ENCODE data around the gene ABI2.
A peak's percentile ranks its signal among the peaks of the same experiment; 100 is the strongest.
"Not testable (repeated sequence)": the region's sequence is repeated elsewhere in the genome, so short reads cannot be mapped to it uniquely, and the experiment has no call there.

The ABI2 gene

GRCh38 chr2:203301667-203302066 is 26.5 kb upstream of the ABI2 start:
- in situ Hi-C loops (cut with HindIII; ENCODE audit: low pct_ligation_motif_present, low sequenced_read_pairs) = no loop called here
- Histone ChIP-seq H3K4me3 (ENCODE audit: low read depth, low read length) (no peak overlapping the region), H3K27ac (peak overlapping the region; percentile 74), H3K27me3 (replicated peaks) (no peaks in the 10 kb centered on the region), H3K36me3 (replicated peaks) (no peaks in the 10 kb centered on the region)
- no peak for DNase-seq
- no peak for TF ChIP-seq CTCF (IDR thresholded peaks at IDR 0.05; ENCODE audit: low read depth, low read length, missing control alignments)

GRCh38 chr2:203302586-203302985 is 25.6 kb upstream of the ABI2 start:
- H3K4me3 ChIP-seq (ENCODE audit: low read depth, low read length); H3K27me3 ChIP-seq (replicated peaks); H3K36me3 ChIP-seq (replicated peaks); in situ Hi-C loops (cut with HindIII; ENCODE audit: low pct_ligation_motif_present, low sequenced_read_pairs): not testable (repeated sequence)
- peak overlapping the region; percentile 74 for H3K27ac ChIP-seq
- DNase-seq = peak; percentile 67

- Histone ChIP-seq H3K4me3 (ENCODE audit: low read depth, low read length) (no peak overlapping the region), H3K27me3 (replicated peaks) (no peaks in the 10 kb centered on the region), H3K36me3 (replicated peaks) (no peaks in the 10 kb centered on the region), H3K27ac (no peak overlapping the region)
- DNase-seq = no peak
- in situ Hi-C loops (cut with HindIII; ENCODE audit: low pct_ligation_motif_present, low sequenced_read_pairs) = no loop called here
- no peak for TF ChIP-seq CTCF (IDR thresholded peaks at IDR 0.05; ENCODE audit: low read depth, low read length, missing control alignments)
These were observed 17.3 kb upstream of the ABI2 start for GRCh38 chr2:203310688-203311436.

GRCh38 chr2:203326356-203326755 is 1.8 kb upstream of the ABI2 start:
- no peak for TF ChIP-seq CTCF (IDR thresholded peaks at IDR 0.05; ENCODE audit: low read depth, low read length, missing control alignments)
- H3K36me3 ChIP-seq (replicated peaks) = no peaks in the 10 kb centered on the region

GRCh38 chr2:203327582-203327900 is 653 bp upstream of the ABI2 start:
- Histone ChIP-seq H3K27ac (peak overlapping the region; percentile 68), H3K4me3 (ENCODE audit: low read depth, low read length) (peak overlapping the region; percentile 83), H3K27me3 (replicated peaks) (no peaks in the 10 kb centered on the region), H3K36me3 (replicated peaks) (no peaks in the 10 kb centered on the region)
- TF ChIP-seq CTCF (IDR thresholded peaks at IDR 0.05; ENCODE audit: low read depth, low read length, missing control alignments) = no peak
- in situ Hi-C loops (cut with HindIII; ENCODE audit: low pct_ligation_motif_present, low sequenced_read_pairs) = no loop called here
- DNase-seq = peak; percentile 10

More at GRCh38 chr2:203326356-203326755, 1.8 kb upstream of the ABI2 start:
- Histone ChIP-seq H3K27ac (no peak overlapping the region), H3K4me3 (ENCODE audit: low read depth, low read length) (no peak overlapping the region), H3K27me3 (replicated peaks) (no peaks in the 10 kb centered on the region)
- in situ Hi-C loops (cut with HindIII; ENCODE audit: low pct_ligation_motif_present, low sequenced_read_pairs) = no loop called here
- no peak for DNase-seq

- DNase-seq = peak; percentile 32
- H3K27me3 ChIP-seq (replicated peaks) = no peaks in the 10 kb centered on the region
- in situ Hi-C loops (cut with HindIII; ENCODE audit: low pct_ligation_motif_present, low sequenced_read_pairs) = no loop called here
- H3K27ac ChIP-seq = peak overlapping the region; percentile 68
- TF ChIP-seq CTCF (IDR thresholded peaks at IDR 0.05; ENCODE audit: low read depth, low read length, missing control alignments) = no peak
- peak overlapping the region; percentile 83 for H3K4me3 ChIP-seq (ENCODE audit: low read depth, low read length)
- no peaks in the 10 kb centered on the region for H3K36me3 ChIP-seq (replicated peaks)
These were observed 756 bp downstream of the ABI2 start for GRCh38 chr2:203328760-203329540.

Measured in brain microvascular endothelial cell (primary cell).